Measurements from ENCODE around the gene SPATS2L.

The SPATS2L gene

GRCh38 chr2:200498402-200499162, 192.1 kb downstream of the SPATS2L start:
- FAIRE-seq (no peak), DNase-seq (ENCODE audit: insufficient read length, low spot score) (no peak)
- no peak for TF ChIP-seq SPI1 (IDR thresholded peaks at IDR 0.05; ENCODE audit: low read depth, low read length)
- no peak for TF ChIP-seq POU2F2 (IDR thresholded peaks at IDR 0.05; ENCODE audit: low read depth, low read length)
- no peak for TF ChIP-seq PAX5 (IDR thresholded peaks at IDR 0.05; ENCODE audit: insufficient read depth, low read length, severe bottlenecking)
- TF ChIP-seq POLR2A (IDR thresholded peaks at IDR 0.05; ENCODE audit: low read depth, low read length) = no peak
- TF ChIP-seq TAF1 (IDR thresholded peaks at IDR 0.05; ENCODE audit: low read depth, low read length) = no peak
- TF ChIP-seq POLR2AphosphoS5 (IDR thresholded peaks at IDR 0.05; ENCODE audit: low read depth, low read length) = no peak

GRCh38 chr2:200502196-200502595, 195.7 kb downstream of the SPATS2L start:
- FAIRE-seq (no peak), DNase-seq (ENCODE audit: insufficient read length, low spot score) (no peak)
- TF ChIP-seq POLR2A (IDR thresholded peaks at IDR 0.05; ENCODE audit: low read depth, low read length) = no peak
- TF ChIP-seq POLR2AphosphoS5 (IDR thresholded peaks at IDR 0.05; ENCODE audit: low read depth, low read length) = no peak
- no peak for TF ChIP-seq TAF1 (IDR thresholded peaks at IDR 0.05; ENCODE audit: low read depth, low read length)
- no peak for TF ChIP-seq POU2F2 (IDR thresholded peaks at IDR 0.05; ENCODE audit: low read depth, low read length)

DNA sequence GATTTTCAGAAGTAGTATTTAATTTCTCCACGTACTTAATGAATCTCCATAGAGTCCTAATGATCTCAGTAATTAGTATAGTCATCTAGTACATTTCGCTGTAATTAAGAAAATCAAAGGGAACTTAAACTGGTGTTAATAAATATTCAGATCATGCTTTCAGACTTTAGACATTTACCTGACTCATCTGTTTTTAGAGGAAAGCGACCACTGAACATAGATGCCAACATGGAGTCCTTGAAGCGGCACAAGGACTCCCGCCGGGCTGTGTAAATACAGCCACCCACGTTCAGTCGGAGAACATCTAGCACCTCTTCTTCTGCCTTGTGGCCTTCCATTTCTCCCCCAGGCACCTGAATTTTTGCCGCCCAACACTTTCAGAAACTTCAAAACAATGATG, 200.2 kb downstream of the SPATS2L start:
- DNase-seq (ENCODE audit: insufficient read length, low spot score) (no peak), FAIRE-seq (no peak)
- TF ChIP-seq POLR2AphosphoS5 (IDR thresholded peaks at IDR 0.05; ENCODE audit: low read depth, low read length) = no peak
- no peak for TF ChIP-seq PAX5 (IDR thresholded peaks at IDR 0.05; ENCODE audit: insufficient read depth, low read length, severe bottlenecking)
- TF ChIP-seq TAF1 (IDR thresholded peaks at IDR 0.05; ENCODE audit: low read depth, low read length) = no peak
- TF ChIP-seq POLR2A (IDR thresholded peaks at IDR 0.05; ENCODE audit: low read depth, low read length) = no peak
- TF ChIP-seq POU2F2 (IDR thresholded peaks at IDR 0.05; ENCODE audit: low read depth, low read length) = no peak
- no peak for TF ChIP-seq SPI1 (IDR thresholded peaks at IDR 0.05; ENCODE audit: low read depth, low read length)

GRCh38 chr2:200507179-200507578, 200.7 kb downstream of the SPATS2L start:
- no peak for TF ChIP-seq TAF1 (IDR thresholded peaks at IDR 0.05; ENCODE audit: low read depth, low read length)
- TF ChIP-seq SPI1 (IDR thresholded peaks at IDR 0.05; ENCODE audit: low read depth, low read length) = no peak
- no peak for TF ChIP-seq POLR2AphosphoS5 (IDR thresholded peaks at IDR 0.05; ENCODE audit: low read depth, low read length)
- no peak for TF ChIP-seq PAX5 (IDR thresholded peaks at IDR 0.05; ENCODE audit: insufficient read depth, low read length, severe bottlenecking)
- no peak for TF ChIP-seq POU2F2 (IDR thresholded peaks at IDR 0.05; ENCODE audit: low read depth, low read length)
- TF ChIP-seq POLR2A (IDR thresholded peaks at IDR 0.05; ENCODE audit: low read depth, low read length) = no peak
- FAIRE-seq = no peak
- no peak for DNase-seq (ENCODE audit: insufficient read length, low spot score)

DNA sequence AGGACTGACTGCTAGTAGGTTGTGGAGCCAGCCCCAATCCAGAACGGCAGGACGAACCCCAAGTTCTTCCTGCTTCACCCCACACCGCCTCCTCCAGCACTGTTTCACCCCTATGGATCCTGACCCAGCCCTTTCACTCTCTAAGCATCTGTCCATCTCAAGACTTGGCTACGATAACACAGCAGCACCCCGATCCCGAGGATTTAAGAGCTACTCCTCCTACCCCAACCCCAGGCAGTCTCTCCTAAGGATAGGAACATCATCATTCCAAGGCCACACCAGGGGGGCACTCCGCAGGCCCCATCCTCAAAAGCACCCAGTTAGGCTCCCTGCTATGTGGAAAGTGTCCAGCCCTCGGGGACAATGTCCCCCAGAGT, 202.7 kb downstream of the SPATS2L start:
- FAIRE-seq (no peak), DNase-seq (ENCODE audit: insufficient read length, low spot score) (no peak)
- TF ChIP-seq PAX5 (IDR thresholded peaks at IDR 0.05; ENCODE audit: insufficient read depth, low read length, severe bottlenecking) = no peak
- no peak for TF ChIP-seq SPI1 (IDR thresholded peaks at IDR 0.05; ENCODE audit: low read depth, low read length)
- peak; percentile 36; the same call in 1 of the 2 replicates for TF ChIP-seq POLR2AphosphoS5 (IDR thresholded peaks at IDR 0.05; ENCODE audit: low read depth, low read length)
- TF ChIP-seq TAF1 (IDR thresholded peaks at IDR 0.05; ENCODE audit: low read depth, low read length) = no peak
- TF ChIP-seq POU2F2 (IDR thresholded peaks at IDR 0.05; ENCODE audit: low read depth, low read length) = no peak
- TF ChIP-seq POLR2A (IDR thresholded peaks at IDR 0.05; ENCODE audit: low read depth, low read length) = no peak

GRCh38 chr2:200509612-200510433, 203.3 kb downstream of the SPATS2L start, which contains the start of gene KCTD18:
Gene KCTD18, minus strand, starts transcription at chr2:200510068. Its CDS starts 3,052 bp downstream, at chr2:200507016.
- DNase-seq (ENCODE audit: insufficient read length, low spot score) = peak; percentile 91
- TF ChIP-seq POLR2A (IDR thresholded peaks at IDR 0.05; ENCODE audit: low read depth, low read length) (0 out of 2 replicates have a peak, but pooled peaks have one; percentile 49), PAX5 (IDR thresholded peaks at IDR 0.05; ENCODE audit: insufficient read depth, low read length, severe bottlenecking) (peak; percentile 87), POLR2AphosphoS5 (IDR thresholded peaks at IDR 0.05; ENCODE audit: low read depth, low read length) (no peak; the same call in 1 of the 2 replicates), SPI1 (IDR thresholded peaks at IDR 0.05; ENCODE audit: low read depth, low read length) (0 out of 2 replicates have a peak, but pooled peaks have one; percentile 23), TAF1 (IDR thresholded peaks at IDR 0.05; ENCODE audit: low read depth, low read length) (no peak; the same call in 1 of the 2 replicates)
- peak; percentile 96 for FAIRE-seq

GRCh38 chr2:200515155-200515554, 208.7 kb downstream of the SPATS2L start:
- DNase-seq (ENCODE audit: insufficient read length, low spot score) (no peak), FAIRE-seq (no peak)
- TF ChIP-seq TAF1 (IDR thresholded peaks at IDR 0.05; ENCODE audit: low read depth, low read length) (no peak), POLR2AphosphoS5 (IDR thresholded peaks at IDR 0.05; ENCODE audit: low read depth, low read length) (no peak), POLR2A (IDR thresholded peaks at IDR 0.05; ENCODE audit: low read depth, low read length) (no peak), SPI1 (IDR thresholded peaks at IDR 0.05; ENCODE audit: low read depth, low read length) (no peak), POU2F2 (IDR thresholded peaks at IDR 0.05; ENCODE audit: low read depth, low read length) (no peak), PAX5 (IDR thresholded peaks at IDR 0.05; ENCODE audit: insufficient read depth, low read length, severe bottlenecking) (no peak)

GRCh38 chr2:200523158-200523557, 216.7 kb downstream of the SPATS2L start:
- TF ChIP-seq TAF1 (IDR thresholded peaks at IDR 0.05; ENCODE audit: low read depth, low read length) (no peak), SPI1 (IDR thresholded peaks at IDR 0.05; ENCODE audit: low read depth, low read length) (no peak), PAX5 (IDR thresholded peaks at IDR 0.05; ENCODE audit: insufficient read depth, low read length, severe bottlenecking) (no peak), POU2F2 (IDR thresholded peaks at IDR 0.05; ENCODE audit: low read depth, low read length) (no peak), POLR2A (IDR thresholded peaks at IDR 0.05; ENCODE audit: low read depth, low read length) (no peak), POLR2AphosphoS5 (IDR thresholded peaks at IDR 0.05; ENCODE audit: low read depth, low read length) (no peak)
- DNase-seq (ENCODE audit: insufficient read length, low spot score) = no peak
- FAIRE-seq = no peak

DNA sequence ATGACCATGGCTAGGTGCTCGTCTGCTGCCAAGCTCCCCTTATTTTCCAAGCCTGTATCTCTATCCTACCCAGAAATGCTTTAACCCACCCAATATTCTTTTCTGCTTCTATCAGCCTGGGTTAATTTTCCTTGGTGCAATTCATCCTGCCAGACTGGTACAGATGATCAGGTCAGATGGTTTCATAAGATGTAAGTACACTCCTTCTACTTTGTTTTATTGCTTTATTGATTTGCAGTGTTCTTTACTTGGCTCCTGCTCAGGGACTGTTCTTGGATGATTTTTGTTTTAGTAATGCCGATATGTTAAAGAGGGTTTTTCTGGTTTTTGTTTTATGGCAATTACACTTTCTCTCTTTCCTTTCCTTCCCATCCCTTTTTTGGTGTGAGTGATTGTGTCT, 217.1 kb downstream of the SPATS2L start:
- TF ChIP-seq SPI1 (IDR thresholded peaks at IDR 0.05; ENCODE audit: low read depth, low read length) = no peak
- TF ChIP-seq TAF1 (IDR thresholded peaks at IDR 0.05; ENCODE audit: low read depth, low read length) = no peak
- TF ChIP-seq POLR2A (IDR thresholded peaks at IDR 0.05; ENCODE audit: low read depth, low read length) = no peak
- TF ChIP-seq POU2F2 (IDR thresholded peaks at IDR 0.05; ENCODE audit: low read depth, low read length) = no peak
- no peak for TF ChIP-seq PAX5 (IDR thresholded peaks at IDR 0.05; ENCODE audit: insufficient read depth, low read length, severe bottlenecking)
- TF ChIP-seq POLR2AphosphoS5 (IDR thresholded peaks at IDR 0.05; ENCODE audit: low read depth, low read length) = no peak
- FAIRE-seq (no peak), DNase-seq (ENCODE audit: insufficient read length, low spot score) (no peak)

Measured in GM12891 (cell line).